ENCODE results near the gene ACO2.

The ACO2 gene

DNA sequence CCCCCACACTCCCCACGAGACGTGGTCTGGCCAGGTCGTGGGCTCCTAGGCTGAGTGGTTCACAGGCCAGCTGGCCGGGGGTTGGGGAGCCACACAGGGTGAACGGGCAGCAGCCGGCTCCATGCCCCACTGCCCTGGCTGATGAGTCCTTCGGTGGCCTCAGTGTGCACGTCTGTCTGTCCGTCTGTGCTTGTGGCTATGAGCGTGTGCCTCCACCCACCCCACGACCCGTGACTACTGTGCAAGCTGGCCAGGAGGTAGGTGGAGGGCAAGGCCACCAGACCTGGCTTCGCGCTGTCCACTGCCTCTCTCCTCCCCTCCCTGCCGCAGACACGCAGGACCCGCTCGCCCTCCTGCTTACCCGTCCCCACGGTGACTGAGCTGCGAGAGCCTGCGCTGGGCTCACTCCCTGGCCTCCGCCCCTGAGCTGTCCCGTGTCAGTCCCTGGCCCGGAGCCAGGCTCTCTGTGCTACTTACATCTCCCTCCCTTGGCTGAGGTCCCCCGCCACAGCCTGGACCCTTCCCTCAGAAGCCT lies 106.0 kb downstream of the ACO2 start:
- TF ChIP-seq TAF1 (IDR thresholded peaks at IDR 0.05; ENCODE audit: borderline replicate concordance, low read depth, low read length): no peak
- TF ChIP-seq POLR2AphosphoS5 (IDR thresholded peaks at IDR 0.05; ENCODE audit: low read depth, low read length): no peak
- TF ChIP-seq POLR2A (IDR thresholded peaks at IDR 0.05; ENCODE audit: low read depth, low read length): no peak
- DNase-seq (ENCODE audit: insufficient read length) (no peak), FAIRE-seq (no peak)

DNA sequence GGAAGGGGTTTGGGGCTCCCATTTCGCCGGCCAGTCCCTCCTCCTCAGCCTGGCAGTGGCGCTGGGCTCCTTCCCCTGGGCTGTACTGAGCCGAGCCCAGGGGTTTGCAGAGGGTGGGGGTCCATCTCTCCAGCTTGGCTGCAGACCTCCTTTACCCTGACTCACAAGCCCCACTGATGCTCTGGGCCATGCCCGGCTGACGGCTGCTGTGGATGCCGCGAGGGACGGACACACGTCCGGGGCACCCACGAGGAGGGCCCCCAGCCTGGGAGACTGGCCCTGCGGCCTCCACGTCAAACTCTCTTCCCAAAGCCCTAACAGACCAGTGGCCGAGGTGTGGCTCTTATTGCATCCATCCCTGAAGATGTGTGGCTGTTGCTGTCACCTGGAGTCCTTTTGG lies 106.6 kb downstream of the ACO2 start:
- TF ChIP-seq POLR2AphosphoS5 (IDR thresholded peaks at IDR 0.05; ENCODE audit: low read depth, low read length) (no peak), POLR2A (IDR thresholded peaks at IDR 0.05; ENCODE audit: low read depth, low read length) (no peak), TAF1 (IDR thresholded peaks at IDR 0.05; ENCODE audit: borderline replicate concordance, low read depth, low read length) (no peak)
- DNase-seq (ENCODE audit: insufficient read length) (no peak), FAIRE-seq (no peak)

DNA sequence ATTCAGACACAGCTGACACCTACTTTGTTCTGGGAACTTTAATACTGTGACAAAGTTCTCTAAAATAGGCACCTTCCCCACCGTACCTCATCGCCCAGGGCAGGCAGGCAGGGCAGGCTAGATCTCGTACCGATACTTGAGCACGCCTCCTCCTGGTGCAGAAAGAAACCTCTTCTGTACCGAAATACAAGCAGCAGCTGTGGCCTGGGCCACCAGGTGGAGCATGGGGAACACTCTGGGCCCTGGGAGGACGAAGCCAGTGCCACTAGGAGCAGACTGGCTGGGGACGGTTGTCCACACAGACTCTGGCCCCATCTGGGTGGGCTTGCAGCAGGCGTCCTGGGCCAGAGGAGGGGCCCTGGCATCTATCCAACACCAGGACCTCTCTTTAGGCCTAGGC lies 108.0 kb downstream of the ACO2 start:
- DNase-seq (ENCODE audit: insufficient read length) (peak; percentile 50), FAIRE-seq (no peak)
- TF ChIP-seq POLR2A (IDR thresholded peaks at IDR 0.05; ENCODE audit: low read depth, low read length): no peak
- TF ChIP-seq TAF1 (IDR thresholded peaks at IDR 0.05; ENCODE audit: borderline replicate concordance, low read depth, low read length): no peak
- TF ChIP-seq POLR2AphosphoS5 (IDR thresholded peaks at IDR 0.05; ENCODE audit: low read depth, low read length): no peak

DNA sequence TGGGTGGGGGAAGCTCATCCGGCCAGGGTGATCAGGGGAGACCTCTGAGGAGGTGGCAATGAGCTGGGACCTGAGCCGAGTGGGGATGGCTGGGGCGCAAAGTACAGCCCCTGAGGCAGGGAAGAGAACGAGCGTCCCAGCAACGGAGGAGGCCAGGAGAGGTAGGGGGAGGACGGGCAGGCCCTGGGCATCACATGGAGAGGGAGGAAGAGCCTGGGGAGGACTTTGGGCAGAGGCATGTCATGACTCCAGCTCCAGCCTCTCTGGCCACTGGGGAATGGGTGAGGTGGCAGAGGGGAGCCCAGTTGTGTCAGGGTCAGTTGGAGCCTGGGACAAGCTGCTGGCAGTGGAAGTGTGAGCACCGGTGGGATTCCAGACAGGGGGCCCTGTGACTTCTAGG lies 109.2 kb downstream of the ACO2 start:
- no peak for FAIRE-seq
- TF ChIP-seq TAF1 (IDR thresholded peaks at IDR 0.05; ENCODE audit: borderline replicate concordance, low read depth, low read length): no peak
- TF ChIP-seq POLR2AphosphoS5 (IDR thresholded peaks at IDR 0.05; ENCODE audit: low read depth, low read length): no peak
- TF ChIP-seq POLR2A (IDR thresholded peaks at IDR 0.05; ENCODE audit: low read depth, low read length): no peak
- no peak for DNase-seq (ENCODE audit: insufficient read length)

All from GM12892 (cell line).